Endometrial microvascular endothelial cells (primary cell): Measurements from ENCODE around the gene FAM131B. TPM values are rescaled to one million over a fixed set of nuclear protein-coding genes. Genes with fewer than 3 reads are reported as not detected.
"Not testable (repeated sequence)": the region's sequence is repeated elsewhere in the genome, so short reads cannot be mapped to it uniquely, and the experiment has no call there.

Experiments
- in situ Hi-C: cut with HindIII; loops from 2 replicates; pipeline ENCODE4 v1.10.0; 2017; ENCODE audit warnings: low sequenced_read_pairs, low pct_unique_long_range_greater_than_20kb; ENCODE audit errors: inconsistent ontology term
- total RNA-seq: library from RNA; depleted of rRNA; stranded (reverse); fragments of >200 nt; gene quantifications from one replicate; pipeline ENCODE4 v1.2.3, GENCODE V29; 2015; ENCODE audit errors: inconsistent ontology term

Gene FAM131B
- total RNA-seq, 1 donor from 2014 or later = 1.7 TPM

GRCh38 chr7:143396182-143396581 lies 33.7 kb upstream of the FAM131B start:
- in situ Hi-C loops = no loop called here

- in situ Hi-C loops = no loop called here
Observed at GRCh38 chr7:143395187-143396149, 33.0 kb upstream of the FAM131B start.

- in situ Hi-C loops = no loop called here
Observed at GRCh38 chr7:143394777-143395176, 32.3 kb upstream of the FAM131B start.

- in situ Hi-C loops = no loop called here
Observed at GRCh38 chr7:143394068-143394467, 31.6 kb upstream of the FAM131B start.

GRCh38 chr7:143393267-143394041 lies 30.9 kb upstream of the FAM131B start:
- in situ Hi-C loops = no loop called here

- in situ Hi-C loops = no loop called here
Observed at GRCh38 chr7:143392875-143393266, 30.4 kb upstream of the FAM131B start.

- in situ Hi-C loops = not testable (repeated sequence)
Observed at GRCh38 chr7:143392427-143392826, 29.9 kb upstream of the FAM131B start.

- in situ Hi-C loops = no loop called here
Observed at GRCh38 chr7:143391462-143392404, 29.2 kb upstream of the FAM131B start.

- in situ Hi-C loops = no loop called here
Observed at GRCh38 chr7:143390773-143391317, 28.3 kb upstream of the FAM131B start.

GRCh38 chr7:143390104-143390772 lies 27.7 kb upstream of the FAM131B start:
- in situ Hi-C loops = no loop called here

GRCh38 chr7:143389316-143390103 lies 27.0 kb upstream of the FAM131B start:
- in situ Hi-C loops = no loop called here

- in situ Hi-C loops = no loop called here
Observed at GRCh38 chr7:143388491-143389101, 26.1 kb upstream of the FAM131B start.

- in situ Hi-C loops = no loop called here
Observed at GRCh38 chr7:143388051-143388450, 25.5 kb upstream of the FAM131B start.

GRCh38 chr7:143387156-143387975 lies 24.9 kb upstream of the FAM131B start:
- in situ Hi-C loops = no loop called here

GRCh38 chr7:143385891-143386781 lies 23.6 kb upstream of the FAM131B start:
- in situ Hi-C loops = no loop called here
